HL-60/S4 treated with retinoic acid at 250 ng/mL for 4 days and 3 days (cell line): Measurements from ENCODE around the gene NCAM2.

ENCODE experiments used
- in situ Hi-C: fragments of 300-500 bp; cut with MboI; formaldehyde crosslinking; loops from 2 replicates; pipeline ENCODE4 v1.7.0; 2022; ENCODE audit warnings: low sequenced_read_pairs

The NCAM2 gene

GRCh38 chr21:21406921-21407320 lies 408.7 kb downstream of the NCAM2 start:
- in situ Hi-C loops, result no loop called here

- in situ Hi-C loops, result no loop called here
Measured at GRCh38 chr21:21412096-21412495, 413.9 kb downstream of the NCAM2 start.

- in situ Hi-C loops, result no loop called here
Measured at GRCh38 chr21:21415741-21416140, 417.5 kb downstream of the NCAM2 start.

GRCh38 chr21:21434944-21435343 lies 436.7 kb downstream of the NCAM2 start:
- in situ Hi-C loops, result no loop called here

GRCh38 chr21:21436012-21436534 lies 437.9 kb downstream of the NCAM2 start:
- in situ Hi-C loops, result no loop called here

- in situ Hi-C loops, result no loop called here
Measured at GRCh38 chr21:21439761-21440160, 441.6 kb downstream of the NCAM2 start.

- in situ Hi-C loops, result no loop called here
Measured at GRCh38 chr21:21457077-21457476, 458.9 kb downstream of the NCAM2 start.

- in situ Hi-C loops, result no loop called here
Measured at GRCh38 chr21:21458124-21458631, 460.0 kb downstream of the NCAM2 start.

GRCh38 chr21:21460979-21461378 lies 462.8 kb downstream of the NCAM2 start:
- in situ Hi-C loops, result no loop called here

- in situ Hi-C loops, result no loop called here
Measured at GRCh38 chr21:21463456-21463855, 465.2 kb downstream of the NCAM2 start.

- in situ Hi-C loops, result no loop called here
Measured at GRCh38 chr21:21464684-21465083, 466.5 kb downstream of the NCAM2 start.

GRCh38 chr21:21466752-21467151 lies 468.5 kb downstream of the NCAM2 start:
- in situ Hi-C loops, result no loop called here

- in situ Hi-C loops, result no loop called here
Measured at GRCh38 chr21:21468003-21468402, 469.8 kb downstream of the NCAM2 start.

- in situ Hi-C loops, result no loop called here
Measured at GRCh38 chr21:21481239-21481638, 483.0 kb downstream of the NCAM2 start.

GRCh38 chr21:21508859-21509258 lies 510.6 kb downstream of the NCAM2 start:
- in situ Hi-C loops, result no loop called here

GRCh38 chr21:21530680-21531079 lies 532.5 kb downstream of the NCAM2 start:
- in situ Hi-C loops, result no loop called here

GRCh38 chr21:21547368-21547953 lies 549.3 kb downstream of the NCAM2 start:
- in situ Hi-C loops, result no loop called here

- in situ Hi-C loops, result no loop called here
Measured at GRCh38 chr21:21559285-21560045, 561.3 kb downstream of the NCAM2 start.
